GM10266 (cell line): ENCODE measurements around the gene PSMD3.

ENCODE experiments used
- DNase-seq: peaks from one replicate; pipeline ENCODE4 v3.0.0; 2012; ENCODE audit errors: extremely low spot score
- CTCF ChIP-seq: IDR thresholded peaks from 2 replicates; pipeline ENCODE4 v1.5.1; 2012; ENCODE audit warnings: mild to moderate bottlenecking, low read depth; ENCODE audit not compliant: control insufficient read depth, insufficient read depth; ENCODE audit errors: missing control alignments

PSMD3 gene

GRCh38 chr17:40014375-40014980 is 33.9 kb downstream of the PSMD3 start:
- no peak for DNase-seq
- no peak for TF ChIP-seq CTCF

GRCh38 chr17:40015005-40015997 is 34.7 kb downstream of the PSMD3 start, which contains the start of gene CSF3:
TSS of gene CSF3 (plus strand) at chr17:40015440. CDS start at chr17:40015475, 35 bp downstream.
- no peak for TF ChIP-seq CTCF
- DNase-seq: no peak

GRCh38 chr17:40015998-40016985 is 35.7 kb downstream of the PSMD3 start:
- TF ChIP-seq CTCF: no peak
- no peak for DNase-seq

- no peak for DNase-seq
- no peak for TF ChIP-seq CTCF
Observed at GRCh38 chr17:40017422-40018080, 36.9 kb downstream of the PSMD3 start.

- TF ChIP-seq CTCF: no peak
- no peak for DNase-seq
Observed at GRCh38 chr17:40018211-40019121, 37.9 kb downstream of the PSMD3 start.
